Caco-2 (cell line): ENCODE results near the gene CLK4. TPM values are rescaled to one million over a fixed set of nuclear protein-coding genes. Genes with fewer than 3 reads are reported as not detected.

ENCODE experiments used
- BruUV-seq: library from RNA; stranded (reverse); fragments of 400-500 nt; replicated peaks from 2 replicates; lab custom pipeline; 2021; lab: Mats Ljungman, UMichigan
- CTCF ChIA-PET: fragments of 300-600 bp; sonication (Branson Sonifier 250); formaldehyde crosslinking; loops from one replicate; lab custom pipeline; 2022; ENCODE audit warnings: antibody characterized with exemption; lab: Charles Lee
- POLR2A ChIA-PET: fragments of 300-600 bp; sonication (Branson Sonifier 250); formaldehyde crosslinking; loops from one replicate; lab custom pipeline; 2022; ENCODE audit warnings: antibody characterized with exemption; lab: Charles Lee
- DNase-seq, 2 experiments: peaks; one replicate each; pipeline versions ENCODE4 v3.0.0 to v3.0.0-alpha.2; 2020 to 2022
- H3K27me3 ChIP-seq: replicated peaks from 2 replicates; pipeline ENCODE4 v1.6.0; 2011; ENCODE audit warnings: low read length; ENCODE audit not compliant: control insufficient read depth, insufficient read depth
- H3K36me3 ChIP-seq: 2 replicates; pipeline ENCODE4 v1.5.1; 2011; ENCODE audit warnings: low read length; ENCODE audit not compliant: control insufficient read depth, insufficient read depth
- H3K4me1 ChIP-seq: fragments of 250-450 bp; sonication (Bioruptor Pico); 2 replicates; pipeline ENCODE4 v1.5.1; 2020; ENCODE audit warnings: mild to moderate bottlenecking
- H3K4me3 ChIP-seq: 2 replicates; pipeline ENCODE4 v1.5.1; 2011; ENCODE audit warnings: low read depth, mild to moderate bottlenecking, control low read depth, low read length
- H3K9me3 ChIP-seq: fragments of 250-450 bp; sonication (Bioruptor Pico); 2 replicates; pipeline ENCODE4 v1.5.1; 2020; ENCODE audit warnings: mild to moderate bottlenecking, moderate library complexity
- H3K27ac Mint-ChIP-seq: one replicate; pipeline ENCODE4 v1.8.0; 2022; ENCODE audit warnings: mixed read lengths; ENCODE audit not compliant: unreplicated experiment
- H3K27me3 Mint-ChIP-seq: one replicate; pipeline ENCODE4 v1.8.0; 2022; ENCODE audit warnings: mixed read lengths; ENCODE audit not compliant: insufficient read depth, unreplicated experiment
- H3K36me3 Mint-ChIP-seq: one replicate; pipeline ENCODE4 v1.8.0; 2022; ENCODE audit warnings: mild to moderate bottlenecking, mixed read lengths; ENCODE audit not compliant: insufficient read depth, unreplicated experiment
- H3K4me1 Mint-ChIP-seq: one replicate; pipeline ENCODE4 v1.8.0; 2022; ENCODE audit warnings: low read depth, mixed read lengths; ENCODE audit not compliant: unreplicated experiment
- H3K4me3 Mint-ChIP-seq: one replicate; pipeline ENCODE4 v1.8.0; 2022; ENCODE audit warnings: mild to moderate bottlenecking, moderate library complexity, mixed read lengths; ENCODE audit not compliant: unreplicated experiment
- H3K9me3 Mint-ChIP-seq: one replicate; pipeline ENCODE4 v1.8.0; 2022; ENCODE audit warnings: mixed read lengths; ENCODE audit not compliant: unreplicated experiment
- intact Hi-C: fragments of 100-400 bp; cut with micrococcal nuclease; formaldehyde crosslinking; loops from one replicate; pipeline ENCODE4 v1.10.0; 2022; ENCODE audit not compliant: unreplicated experiment
- total RNA-seq: library from RNA; stranded (reverse); gene quantifications from 2 replicates; pipeline ENCODE4 v1.2.3, GENCODE V29; 2022
- TF ChIP-seq, protein P1 (sequence below), 2 experiments: fragments of 200-600 bp in 1 of 2; IDR thresholded peaks; 1 replicate in 1 of 2; 2 replicates in 1 of 2; pipeline versions ENCODE4 v1.5.1 to v1.8.0; 2011 to 2022; ENCODE audit warnings: antibody characterized with exemption in 1 of 2, control low read depth in 1 of 2, inconsistent platforms in 1 of 2, low read depth in 1 of 2, low read length in 1 of 2, mild to moderate bottlenecking in 1 of 2, moderate library complexity in 1 of 2; ENCODE audit not compliant: insufficient read depth in 1 of 2, severe bottlenecking in 1 of 2, unreplicated experiment in 1 of 2

Gene CLK4
- total RNA-seq, 1 experiment from 2014 or later, result 26.5 TPM

DNA sequence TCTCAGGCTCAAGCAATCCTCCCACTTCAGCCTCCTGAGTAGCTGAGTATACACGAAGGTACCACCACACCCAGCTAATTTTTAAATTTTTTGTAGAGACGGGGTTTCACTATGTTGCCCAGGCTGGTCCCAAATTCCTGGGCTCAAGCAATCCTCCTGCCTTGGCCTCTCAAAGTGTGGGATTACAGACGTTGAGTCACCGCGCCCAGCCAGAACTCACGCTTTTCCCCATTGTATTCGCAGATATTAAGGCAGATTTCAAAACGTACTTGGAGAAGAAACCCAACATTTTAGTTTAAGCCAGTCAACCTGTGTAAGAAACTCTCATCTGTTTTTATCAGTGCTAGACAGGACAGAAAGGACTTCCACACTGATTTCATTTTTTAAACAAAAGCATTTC is 63.2 kb downstream of the CLK4 start:
- CTCF ChIA-PET, result no interaction called here
- no peaks in the 10 kb centered on the region for H3K36me3 Mint-ChIP-seq
- TF ChIP-seq, protein P1, sequence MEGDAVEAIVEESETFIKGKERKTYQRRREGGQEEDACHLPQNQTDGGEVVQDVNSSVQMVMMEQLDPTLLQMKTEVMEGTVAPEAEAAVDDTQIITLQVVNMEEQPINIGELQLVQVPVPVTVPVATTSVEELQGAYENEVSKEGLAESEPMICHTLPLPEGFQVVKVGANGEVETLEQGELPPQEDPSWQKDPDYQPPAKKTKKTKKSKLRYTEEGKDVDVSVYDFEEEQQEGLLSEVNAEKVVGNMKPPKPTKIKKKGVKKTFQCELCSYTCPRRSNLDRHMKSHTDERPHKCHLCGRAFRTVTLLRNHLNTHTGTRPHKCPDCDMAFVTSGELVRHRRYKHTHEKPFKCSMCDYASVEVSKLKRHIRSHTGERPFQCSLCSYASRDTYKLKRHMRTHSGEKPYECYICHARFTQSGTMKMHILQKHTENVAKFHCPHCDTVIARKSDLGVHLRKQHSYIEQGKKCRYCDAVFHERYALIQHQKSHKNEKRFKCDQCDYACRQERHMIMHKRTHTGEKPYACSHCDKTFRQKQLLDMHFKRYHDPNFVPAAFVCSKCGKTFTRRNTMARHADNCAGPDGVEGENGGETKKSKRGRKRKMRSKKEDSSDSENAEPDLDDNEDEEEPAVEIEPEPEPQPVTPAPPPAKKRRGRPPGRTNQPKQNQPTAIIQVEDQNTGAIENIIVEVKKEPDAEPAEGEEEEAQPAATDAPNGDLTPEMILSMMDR (IDR thresholded peaks at IDR 0.05; ENCODE audit: insufficient read depth in 1 of 2, low read depth in 1 of 2, low read length in 1 of 2, severe bottlenecking in 1 of 2, unreplicated experiment in 1 of 2), result no peak
- H3K27ac Mint-ChIP-seq, result no peak overlapping the region
- BruUV-seq, result no TSS peak
- intact Hi-C loops, result no loop called here
- no peaks in the 10 kb centered on the region for H3K4me1 Mint-ChIP-seq
- Histone ChIP-seq H3K4me1 (no peaks in the 10 kb centered on the region), H3K27me3 (no peaks in the 10 kb centered on the region), H3K4me3 (no peak overlapping the region), H3K9me3 (no peaks in the 10 kb centered on the region), H3K36me3 (no peaks in the 10 kb centered on the region)
- no peaks in the 10 kb centered on the region for H3K9me3 Mint-ChIP-seq
- H3K4me3 Mint-ChIP-seq, result no peak overlapping the region
- no peak for DNase-seq
- peaks cover 3% of the 10 kb centered on the region for H3K27me3 Mint-ChIP-seq
- POLR2A ChIA-PET, result no interaction called here

DNA sequence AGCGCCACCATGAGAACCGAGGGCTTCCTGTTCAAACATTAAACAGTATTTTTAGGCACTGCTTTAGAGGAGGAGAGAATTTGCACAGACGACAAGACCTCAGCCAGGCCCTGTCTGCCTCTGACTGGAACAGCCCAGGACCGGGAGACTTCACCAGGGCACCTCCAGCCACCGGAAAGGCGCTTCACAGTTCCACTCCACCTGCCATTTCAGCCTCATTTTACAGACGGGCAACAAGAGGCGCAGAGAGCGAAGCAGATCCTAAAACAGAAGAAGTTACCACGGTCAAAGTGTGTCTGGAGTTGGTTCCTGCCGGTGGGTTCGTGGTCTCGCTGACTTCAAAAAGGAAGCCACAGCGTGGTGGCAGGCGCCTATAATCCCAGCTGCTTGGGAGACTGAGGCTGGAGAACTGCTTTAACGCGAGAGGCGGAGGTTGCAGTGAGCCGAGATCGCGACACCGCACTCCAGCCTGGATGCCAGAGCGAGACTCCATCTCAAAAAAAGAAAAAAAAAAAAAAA is 65.0 kb downstream of the CLK4 start:
- no peak overlapping the region for H3K4me3 ChIP-seq
- ChIA-PET CTCF (no interaction called here), POLR2A (no interaction called here)
- H3K9me3 Mint-ChIP-seq, result no peaks in the 10 kb centered on the region
- no TSS peak for BruUV-seq
- H3K27ac Mint-ChIP-seq, result no peak overlapping the region
- H3K4me1 Mint-ChIP-seq, result no peaks in the 10 kb centered on the region
- TF ChIP-seq, protein P1 (IDR thresholded peaks at IDR 0.05; ENCODE audit: insufficient read depth in 1 of 2, low read depth in 1 of 2, low read length in 1 of 2, severe bottlenecking in 1 of 2, unreplicated experiment in 1 of 2), result no peak
- intact Hi-C loops, result no loop called here
- no peaks in the 10 kb centered on the region for H3K36me3 Mint-ChIP-seq
- no peaks in the 10 kb centered on the region for H3K27me3 ChIP-seq
- no peak for DNase-seq
- H3K9me3 ChIP-seq, result no peaks in the 10 kb centered on the region
- no peak overlapping the region for H3K4me3 Mint-ChIP-seq
- H3K4me1 ChIP-seq, result no peaks in the 10 kb centered on the region
- peaks cover 3% of the 10 kb centered on the region for H3K27me3 Mint-ChIP-seq
- H3K36me3 ChIP-seq, result no peaks in the 10 kb centered on the region

DNA sequence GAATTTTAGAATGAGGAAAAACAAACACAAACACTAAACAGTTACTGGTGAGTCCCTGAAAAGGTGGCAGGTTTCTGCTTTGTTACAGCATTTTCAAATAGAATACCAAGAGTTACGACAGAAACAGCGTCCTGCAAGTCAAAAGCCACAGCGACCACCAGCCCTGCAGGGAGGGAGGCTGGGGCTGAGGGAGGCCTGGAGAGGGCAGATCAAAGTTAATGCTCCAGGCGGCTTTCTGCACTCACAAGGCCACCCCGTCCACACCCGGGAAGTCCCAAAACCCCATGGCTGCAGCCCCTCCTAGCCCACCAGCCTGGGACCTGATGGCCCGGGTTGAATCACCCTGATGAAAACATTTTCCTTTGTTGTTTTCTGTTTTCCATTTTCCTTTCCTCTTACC is 65.9 kb downstream of the CLK4 start:
- intact Hi-C loops, result no loop called here
- Mint-ChIP-seq H3K4me3 (no peak overlapping the region), H3K4me1 (no peaks in the 10 kb centered on the region), H3K27me3 (peaks cover 3% of the 10 kb centered on the region), H3K36me3 (no peaks in the 10 kb centered on the region), H3K27ac (no peak overlapping the region), H3K9me3 (no peaks in the 10 kb centered on the region)
- ChIA-PET CTCF (no interaction called here), POLR2A (no interaction called here)
- TF ChIP-seq, protein P1 (IDR thresholded peaks at IDR 0.05; ENCODE audit: insufficient read depth in 1 of 2, low read depth in 1 of 2, low read length in 1 of 2, severe bottlenecking in 1 of 2, unreplicated experiment in 1 of 2), result no peak
- Histone ChIP-seq H3K27me3 (no peaks in the 10 kb centered on the region), H3K36me3 (no peaks in the 10 kb centered on the region), H3K4me1 (no peaks in the 10 kb centered on the region), H3K4me3 (no peak overlapping the region), H3K9me3 (no peaks in the 10 kb centered on the region)
- no peak for DNase-seq
- no TSS peak for BruUV-seq
